ENCODE results near the gene AQP6. TPM values are rescaled to one million over a fixed set of nuclear protein-coding genes. Genes with fewer than 3 reads are reported as not detected.

The AQP6 gene
- total RNA-seq, 1 experiment from 2014 or later, result not detected

- DNase-seq, result no peak
- BruUV-seq (replicated peaks), result no TSS peak
- H4K20me1 ChIP-seq (ENCODE audit: insufficient read depth), result no peaks in the 10 kb centered on the region
- no peaks in the 10 kb centered on the region for H3K27me3 ChIP-seq (ENCODE audit: insufficient read depth, low read depth)
- H3F3A ChIP-seq (ENCODE audit: insufficient read depth, low read depth), result peaks cover 5% of the 10 kb centered on the region; the same call in 1 of the 2 replicates
- POLR2A ChIA-PET (ENCODE audit: unreplicated experiment), result no interaction called here
- intact Hi-C loops (cut with micrococcal nuclease; ENCODE audit: unreplicated experiment), result no loop called here
- no peaks in the 10 kb centered on the region for H3K9me2 ChIP-seq (ENCODE audit: insufficient read depth)
- no peaks in the 10 kb centered on the region for H3K79me2 ChIP-seq (ENCODE audit: low read depth)
- CTCF ChIA-PET, result interaction anchor here (0.5 to 1.1 kb wide), 2 partner anchors 13 to 48 kb away, joined by 4 read pairs; no protein-coding TSS in a partner anchor
- peaks cover 14% of the 10 kb centered on the region for H3K4me1 ChIP-seq (replicated peaks; ENCODE audit: insufficient read depth)
- H2AFZ ChIP-seq, result no peak overlapping the region
- H3K36me3 ChIP-seq (ENCODE audit: low read depth), result no peaks in the 10 kb centered on the region
- H3K27ac ChIP-seq, result no peak overlapping the region
- TF ChIP-seq CTCF (conservative IDR thresholded peaks at IDR 0.05) (no peak), EZH2 (IDR thresholded peaks at IDR 0.05; ENCODE audit: low read depth) (no peak)
- no peak overlapping the region for H3K4me2 ChIP-seq
- no peaks in the 10 kb centered on the region for H3K9me3 ChIP-seq (ENCODE audit: insufficient read depth, low read depth)
- no peak overlapping the region for H3K4me3 ChIP-seq
Observed at GRCh38 chr12:49949866-49950265, 22.9 kb upstream of the AQP6 start.

- Histone ChIP-seq H3K79me2 (ENCODE audit: low read depth) (no peaks in the 10 kb centered on the region), H4K20me1 (ENCODE audit: insufficient read depth) (no peaks in the 10 kb centered on the region), H3K4me2 (no peak within 1 kb of the TSS), H3K9me2 (ENCODE audit: insufficient read depth) (no peaks in the 10 kb centered on the region), H3K36me3 (ENCODE audit: low read depth) (no peaks in the 10 kb centered on the region), H3F3A (ENCODE audit: insufficient read depth, low read depth) (0 out of 2 replicates have a peak, but pooled peaks cover 5% of the 10 kb centered on the region), H2AFZ (no peak within 1 kb of the TSS), H3K9me3 (ENCODE audit: insufficient read depth, low read depth) (no peaks in the 10 kb centered on the region), H3K27ac (no peak within 1 kb of the TSS), H3K4me3 (no peak within 1 kb of the TSS), H3K27me3 (ENCODE audit: insufficient read depth, low read depth) (no peaks in the 10 kb centered on the region), H3K4me1 (replicated peaks; ENCODE audit: insufficient read depth) (peaks cover 8% of the 10 kb centered on the region)
- intact Hi-C loops (cut with micrococcal nuclease; ENCODE audit: unreplicated experiment), result no loop called here
- TF ChIP-seq CTCF (conservative IDR thresholded peaks at IDR 0.05), result no peak
- TF ChIP-seq EZH2 (IDR thresholded peaks at IDR 0.05; ENCODE audit: low read depth), result no peak
- CTCF ChIA-PET, result interaction anchor here (0.6 to 1.1 kb wide), 2 partner anchors 12 to 515 kb away, joined by 4 to 10 read pairs; no protein-coding TSS in a partner anchor
- POLR2A ChIA-PET (ENCODE audit: unreplicated experiment), result no interaction called here
- no peak for DNase-seq
- no TSS peak for BruUV-seq (replicated peaks)
Observed at GRCh38 chr12:49950273-49951251, 22.2 kb upstream of the AQP6 start, which contains the start of gene AQP2. TSS of gene AQP2 (plus strand) at chr12:49950737. CDS start at chr12:49950831, 94 bp downstream.

GRCh38 chr12:49951411-49952240 lies 21.1 kb upstream of the AQP6 start:
- POLR2A ChIA-PET (ENCODE audit: unreplicated experiment), result no interaction called here
- Histone ChIP-seq H3K9me2 (ENCODE audit: insufficient read depth) (no peaks in the 10 kb centered on the region), H3K79me2 (ENCODE audit: low read depth) (no peaks in the 10 kb centered on the region), H3K4me3 (no peak overlapping the region), H4K20me1 (ENCODE audit: insufficient read depth) (no peaks in the 10 kb centered on the region), H3K4me2 (no peak overlapping the region), H3K4me1 (replicated peaks; ENCODE audit: insufficient read depth) (no peaks in the 10 kb centered on the region), H2AFZ (no peak overlapping the region), H3K27me3 (ENCODE audit: insufficient read depth, low read depth) (no peaks in the 10 kb centered on the region), H3K27ac (no peak overlapping the region), H3F3A (ENCODE audit: insufficient read depth, low read depth) (no peaks in the 10 kb centered on the region), H3K36me3 (ENCODE audit: low read depth) (no peaks in the 10 kb centered on the region), H3K9me3 (ENCODE audit: insufficient read depth, low read depth) (no peaks in the 10 kb centered on the region)
- no peak for DNase-seq
- CTCF ChIA-PET, result interaction anchor here (0.6 kb wide), 1 partner anchor 517 kb away, joined by 10 read pairs; no protein-coding TSS in a partner anchor
- BruUV-seq (replicated peaks), result no TSS peak
- no peak for TF ChIP-seq EZH2 (IDR thresholded peaks at IDR 0.05; ENCODE audit: low read depth)
- TF ChIP-seq CTCF (conservative IDR thresholded peaks at IDR 0.05), result no peak
- intact Hi-C loops (cut with micrococcal nuclease; ENCODE audit: unreplicated experiment), result no loop called here
